Neural crest cell (in vitro differentiated cells): Measurements from ENCODE around the gene CDK6. TPM values are rescaled to one million over a fixed set of nuclear protein-coding genes. Genes with fewer than 3 reads are reported as not detected.

Experiments
- DNase-seq: peaks from one replicate; pipeline ENCODE4 v3.0.0; 2021; ENCODE audit warnings: low read depth, mixed read lengths, low spot score
- H3K27ac Mint-ChIP-seq: one replicate; pipeline ENCODE4 v1.8.0; 2021; ENCODE audit warnings: mild to moderate bottlenecking, mixed read lengths; ENCODE audit not compliant: unreplicated experiment
- H3K27me3 Mint-ChIP-seq: 2 replicates; pipeline ENCODE4 v1.8.0; 2021; ENCODE audit warnings: low read depth, mild to moderate bottlenecking, mixed read lengths
- H3K36me3 Mint-ChIP-seq: 2 replicates; pipeline ENCODE4 v1.8.0; 2021; ENCODE audit warnings: low read depth, mild to moderate bottlenecking, mixed read lengths
- H3K4me1 Mint-ChIP-seq: 2 replicates; pipeline ENCODE4 v1.8.0; 2021; ENCODE audit warnings: mixed read lengths
- H3K4me3 Mint-ChIP-seq: one replicate; pipeline ENCODE4 v1.8.0; 2021; ENCODE audit warnings: mild to moderate bottlenecking, mixed read lengths
- H3K9me3 Mint-ChIP-seq: 2 replicates; pipeline ENCODE4 v1.8.0; 2021; ENCODE audit warnings: mixed read lengths
- CTCF ChIP-seq: fragments of 200-600 bp; sonication (generic); conservative IDR thresholded peaks from 2 replicates; pipeline ENCODE4 v1.5.0; 2021; ENCODE audit warnings: antibody characterized with exemption, mild to moderate bottlenecking
- total RNA-seq: library from RNA; stranded (reverse); gene quantifications from 2 replicates; pipeline ENCODE4 v1.2.1, GENCODE V29; 2021

CDK6 gene
- total RNA-seq, 1 donor from 2014 or later = 42.9 TPM

GRCh38 chr7:92569137-92569536, 267.2 kb downstream of the CDK6 start:
- no peak for TF ChIP-seq CTCF
- H3K4me3 Mint-ChIP-seq = no peak overlapping the region
- peaks cover 10% of the 10 kb centered on the region for H3K36me3 Mint-ChIP-seq
- no peaks in the 10 kb centered on the region for H3K27me3 Mint-ChIP-seq
- H3K9me3 Mint-ChIP-seq = no peaks in the 10 kb centered on the region
- DNase-seq = no peak
- H3K4me1 Mint-ChIP-seq = no peaks in the 10 kb centered on the region
- no peak overlapping the region for H3K27ac Mint-ChIP-seq

GRCh38 chr7:92567460-92567859, 268.9 kb downstream of the CDK6 start:
- H3K4me1 Mint-ChIP-seq = no peaks in the 10 kb centered on the region
- no peaks in the 10 kb centered on the region for H3K27me3 Mint-ChIP-seq
- no peak for DNase-seq
- peaks cover 5% of the 10 kb centered on the region for H3K36me3 Mint-ChIP-seq
- no peak overlapping the region for H3K27ac Mint-ChIP-seq
- no peak for TF ChIP-seq CTCF
- no peaks in the 10 kb centered on the region for H3K9me3 Mint-ChIP-seq
- no peak overlapping the region for H3K4me3 Mint-ChIP-seq

GRCh38 chr7:92563345-92563744, 273.0 kb downstream of the CDK6 start:
- no peaks in the 10 kb centered on the region for H3K4me1 Mint-ChIP-seq
- no peaks in the 10 kb centered on the region for H3K36me3 Mint-ChIP-seq
- no peaks in the 10 kb centered on the region for H3K27me3 Mint-ChIP-seq
- TF ChIP-seq CTCF = no peak
- H3K4me3 Mint-ChIP-seq = no peak overlapping the region
- no peaks in the 10 kb centered on the region for H3K9me3 Mint-ChIP-seq
- no peak overlapping the region for H3K27ac Mint-ChIP-seq
- no peak for DNase-seq

DNA sequence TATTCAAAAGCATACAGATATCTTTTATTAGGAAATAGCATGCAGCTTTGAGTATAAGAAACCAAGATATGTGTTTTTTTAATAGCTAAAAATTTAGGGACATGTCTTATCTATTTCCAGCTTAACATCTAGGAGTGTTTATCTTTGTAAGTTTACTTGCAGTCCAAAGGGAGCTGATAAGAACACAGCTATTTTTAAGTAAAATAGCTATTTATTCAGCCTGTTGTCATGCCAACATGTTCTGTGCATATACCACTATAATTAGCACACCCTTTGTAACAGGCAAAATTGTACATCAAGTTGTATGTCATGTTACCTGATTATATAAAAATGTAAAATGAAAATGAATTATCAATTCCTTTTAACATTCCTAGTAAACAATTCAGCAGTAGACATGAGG, 275.8 kb downstream of the CDK6 start:
- no peak for DNase-seq
- H3K27ac Mint-ChIP-seq = no peak overlapping the region
- no peaks in the 10 kb centered on the region for H3K4me1 Mint-ChIP-seq
- no peaks in the 10 kb centered on the region for H3K9me3 Mint-ChIP-seq
- H3K4me3 Mint-ChIP-seq = no peak overlapping the region
- no peaks in the 10 kb centered on the region for H3K36me3 Mint-ChIP-seq
- no peaks in the 10 kb centered on the region for H3K27me3 Mint-ChIP-seq
- TF ChIP-seq CTCF = no peak

DNA sequence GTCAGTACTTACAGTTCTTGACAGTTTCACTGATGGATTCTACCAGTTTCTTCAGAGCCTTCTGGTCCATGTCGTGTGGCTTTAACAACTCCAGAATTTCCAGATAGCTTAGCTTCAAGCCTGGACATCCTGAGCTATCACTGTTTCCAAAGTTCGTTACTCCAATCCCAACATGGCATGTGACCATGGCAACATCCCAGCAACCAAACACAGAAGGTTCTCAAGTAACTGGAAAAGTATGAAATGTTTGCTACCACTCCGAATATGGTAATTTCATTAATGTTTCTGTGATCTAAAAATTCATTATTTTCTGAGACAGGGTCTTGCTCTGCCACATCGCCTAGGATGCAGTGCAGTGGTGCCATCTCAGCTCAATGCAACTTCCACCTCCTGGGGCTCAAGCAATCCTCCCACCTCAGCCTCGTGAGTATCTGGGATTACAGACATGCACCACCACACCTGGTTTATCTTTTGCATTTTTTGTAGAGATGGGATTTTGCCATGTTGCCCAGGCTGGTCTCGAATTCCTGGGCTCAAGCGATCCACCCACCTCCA, 278.5 kb downstream of the CDK6 start:
- Mint-ChIP-seq H3K4me3 (no peak overlapping the region), H3K36me3 (no peaks in the 10 kb centered on the region), H3K9me3 (no peaks in the 10 kb centered on the region), H3K27me3 (no peaks in the 10 kb centered on the region), H3K4me1 (no peaks in the 10 kb centered on the region), H3K27ac (peak overlapping the region; percentile 2)
- DNase-seq = no peak
- TF ChIP-seq CTCF = no peak

- Mint-ChIP-seq H3K27ac (peak overlapping the region; percentile 2), H3K9me3 (no peaks in the 10 kb centered on the region)
Observed at GRCh38 chr7:92557249-92557648, 279.1 kb downstream of the CDK6 start.

More at GRCh38 chr7:92557249-92557648, 279.1 kb downstream of the CDK6 start:
- H3K4me3 Mint-ChIP-seq = no peak overlapping the region
- H3K27me3 Mint-ChIP-seq = no peaks in the 10 kb centered on the region
- H3K4me1 Mint-ChIP-seq = no peaks in the 10 kb centered on the region
- TF ChIP-seq CTCF = no peak
- H3K36me3 Mint-ChIP-seq = no peaks in the 10 kb centered on the region
- no peak for DNase-seq
